ENCODE results near the gene MED27.

GRCh38 chr9:132019702-132020101 lies 60.0 kb downstream of the MED27 start:
- no peak for TF ChIP-seq CTCF (conservative IDR thresholded peaks at IDR 0.05; ENCODE audit: low read depth, low read length)
- no peak for TF ChIP-seq CEBPB (IDR thresholded peaks at IDR 0.05; ENCODE audit: low read depth, low read length)
- no peak for TF ChIP-seq USF2 (IDR thresholded peaks at IDR 0.05; ENCODE audit: low read depth, low read length)
- TF ChIP-seq MAZ (IDR thresholded peaks at IDR 0.05; ENCODE audit: borderline replicate concordance, low read depth, low read length) = no peak
- TF ChIP-seq POLR2A (IDR thresholded peaks at IDR 0.05; ENCODE audit: low read depth, low read length) = no peak
- TF ChIP-seq RCOR1 (IDR thresholded peaks at IDR 0.05; ENCODE audit: insufficient replicate concordance, low read length) = no peak
- no peak for TF ChIP-seq RFX5 (IDR thresholded peaks at IDR 0.05; ENCODE audit: low read depth, low read length)
- TF ChIP-seq MXI1 (IDR thresholded peaks at IDR 0.05; ENCODE audit: borderline replicate concordance, low read depth, low read length) = no peak
- TF ChIP-seq FOS (IDR thresholded peaks at IDR 0.05; ENCODE audit: low read depth, low read length) = no peak
- no peak for TF ChIP-seq MAFK (IDR thresholded peaks at IDR 0.05; ENCODE audit: low read depth, low read length)
- no peak for TF ChIP-seq SMC3 (IDR thresholded peaks at IDR 0.05; ENCODE audit: low read depth, low read length)
- TF ChIP-seq ELK1 (IDR thresholded peaks at IDR 0.05; ENCODE audit: borderline replicate concordance, low read depth, low read length) = no peak
- TF ChIP-seq BHLHE40 (IDR thresholded peaks at IDR 0.05; ENCODE audit: low read depth, low read length) = no peak
